GM18519 (cell line): Measurements from ENCODE around the gene RBM10.

Experiments
- ATAC-seq: cut with Tn5 transposase; IDR thresholded peaks from one replicate; pipeline ENCODE4 v1.9.1; 2021; ENCODE audit warnings: mild to moderate bottlenecking, moderate library complexity; ENCODE audit not compliant: unreplicated experiment, low FRiP score

Gene RBM10

DNA sequence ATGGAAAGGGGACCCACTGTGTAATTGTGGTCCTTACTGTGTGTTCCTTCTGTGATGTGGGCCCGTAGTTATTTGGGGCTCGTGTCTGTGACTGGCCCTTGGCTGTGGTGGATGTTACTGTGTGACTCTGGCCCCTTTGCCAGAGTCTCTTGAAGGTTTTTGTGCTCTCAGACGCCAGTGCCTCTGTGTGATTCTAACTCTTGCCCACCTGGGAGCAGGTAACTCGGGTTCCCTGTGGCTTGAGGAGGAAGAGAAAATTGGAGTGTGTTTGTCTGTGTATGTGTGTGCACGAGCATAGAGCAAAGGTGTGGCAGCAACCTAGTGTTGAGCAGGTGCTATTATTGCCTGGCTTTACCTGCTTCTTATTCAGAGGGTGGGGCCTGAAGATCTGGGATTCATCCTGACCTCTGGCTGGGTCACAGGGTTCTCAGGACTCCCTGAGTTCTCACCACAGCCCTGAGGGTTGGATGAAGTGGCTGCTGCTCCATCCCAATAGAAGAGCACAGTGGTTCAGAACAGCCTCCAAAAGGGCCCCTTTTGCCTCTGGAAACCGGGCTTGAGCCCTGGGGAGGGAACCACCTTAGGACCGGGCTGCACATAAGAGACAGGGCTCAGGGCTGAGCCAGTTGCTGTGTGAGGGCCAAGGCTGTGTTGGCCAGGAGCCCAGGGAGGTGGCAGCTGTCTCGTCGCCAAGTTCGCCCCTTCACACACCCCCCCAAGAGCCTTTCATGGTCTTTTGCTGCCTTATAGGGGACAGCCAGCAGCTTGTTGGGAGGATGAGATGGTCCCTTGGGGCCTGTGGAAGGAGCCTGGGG lies 1.3 kb downstream of the RBM10 start:
- no peak for ATAC-seq

DNA sequence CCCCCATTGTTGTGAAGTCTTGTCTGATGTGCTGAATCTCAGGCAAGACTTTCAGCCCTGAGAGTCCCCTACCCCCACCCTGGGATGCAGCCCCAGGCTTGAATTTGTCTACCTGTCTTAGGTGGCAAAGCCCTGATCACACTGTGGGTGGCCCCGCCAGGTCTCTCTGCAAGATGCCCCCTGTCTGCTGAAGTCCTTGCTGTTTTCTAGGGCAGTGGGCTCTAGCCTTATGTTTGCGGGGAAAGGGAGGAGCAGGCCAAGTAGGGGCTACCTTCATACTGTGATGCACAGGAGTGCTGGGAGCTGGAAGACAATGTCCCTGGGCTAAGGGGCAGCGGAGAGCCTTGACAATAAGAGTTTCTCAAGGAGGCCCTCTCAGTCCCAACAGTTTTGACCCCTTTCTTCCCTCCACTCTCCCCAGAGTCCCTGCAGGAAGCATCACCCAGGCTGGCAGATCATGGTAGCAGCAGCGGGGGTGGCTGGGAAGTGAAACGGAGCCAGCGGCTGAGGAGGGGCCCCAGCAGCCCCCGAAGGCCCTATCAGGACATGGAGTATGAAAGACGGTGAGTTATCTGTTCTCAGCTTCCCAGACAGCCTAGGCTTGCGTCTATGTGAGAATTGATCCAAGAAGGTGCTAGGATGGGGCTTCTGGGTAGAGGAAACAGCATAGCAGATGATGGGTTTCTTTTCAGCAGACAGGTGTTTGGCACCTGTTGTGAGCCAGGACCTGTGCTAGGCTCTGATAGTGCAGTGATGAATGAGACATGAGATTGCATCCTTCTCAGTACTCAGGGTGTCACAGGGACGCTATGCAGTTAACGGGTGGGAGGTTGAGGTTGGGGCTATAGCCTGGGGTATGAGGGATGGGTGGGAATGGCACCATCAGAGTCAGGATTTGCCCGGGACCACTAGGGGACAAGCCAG lies 2.2 kb downstream of the RBM10 start:
- no peak for ATAC-seq

DNA sequence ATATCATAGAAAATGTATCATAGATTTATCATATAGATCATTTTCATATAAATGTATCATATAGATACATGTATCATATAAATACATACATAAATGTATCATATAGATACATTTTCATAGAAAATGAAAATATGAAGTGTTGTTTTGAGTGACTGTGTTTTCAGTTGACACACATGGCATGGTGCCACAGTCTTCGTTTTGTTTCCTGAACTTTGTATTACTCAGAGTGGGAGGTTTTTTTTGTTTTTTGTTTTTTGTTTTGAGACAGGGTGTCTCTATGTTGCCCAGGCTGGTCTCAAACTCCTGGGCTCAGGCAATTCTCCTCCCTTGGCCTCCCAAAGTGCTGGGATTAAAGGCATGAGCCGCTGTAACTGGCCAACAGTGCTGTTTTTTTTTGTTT lies 3.9 kb downstream of the RBM10 start:
- no peak for ATAC-seq

DNA sequence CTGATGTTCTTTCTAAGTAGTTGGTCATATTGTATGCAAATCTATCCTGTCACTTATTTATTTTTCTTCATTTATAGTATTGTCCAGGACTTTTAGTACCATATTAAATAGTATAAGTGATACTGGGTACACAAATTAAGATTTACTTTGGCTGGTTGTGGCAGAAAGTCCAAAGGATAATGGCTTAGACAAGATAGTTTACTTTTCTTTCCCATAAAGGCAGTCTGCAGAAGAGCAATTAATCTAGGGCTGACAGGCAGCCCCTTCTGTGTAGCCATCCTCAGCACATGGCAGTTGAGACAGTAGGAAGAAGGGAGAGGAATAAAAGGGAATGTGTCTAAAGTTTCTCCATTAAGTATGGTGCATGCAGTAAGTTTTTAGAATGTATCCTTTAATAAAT lies 6.4 kb downstream of the RBM10 start:
- ATAC-seq: no peak

DNA sequence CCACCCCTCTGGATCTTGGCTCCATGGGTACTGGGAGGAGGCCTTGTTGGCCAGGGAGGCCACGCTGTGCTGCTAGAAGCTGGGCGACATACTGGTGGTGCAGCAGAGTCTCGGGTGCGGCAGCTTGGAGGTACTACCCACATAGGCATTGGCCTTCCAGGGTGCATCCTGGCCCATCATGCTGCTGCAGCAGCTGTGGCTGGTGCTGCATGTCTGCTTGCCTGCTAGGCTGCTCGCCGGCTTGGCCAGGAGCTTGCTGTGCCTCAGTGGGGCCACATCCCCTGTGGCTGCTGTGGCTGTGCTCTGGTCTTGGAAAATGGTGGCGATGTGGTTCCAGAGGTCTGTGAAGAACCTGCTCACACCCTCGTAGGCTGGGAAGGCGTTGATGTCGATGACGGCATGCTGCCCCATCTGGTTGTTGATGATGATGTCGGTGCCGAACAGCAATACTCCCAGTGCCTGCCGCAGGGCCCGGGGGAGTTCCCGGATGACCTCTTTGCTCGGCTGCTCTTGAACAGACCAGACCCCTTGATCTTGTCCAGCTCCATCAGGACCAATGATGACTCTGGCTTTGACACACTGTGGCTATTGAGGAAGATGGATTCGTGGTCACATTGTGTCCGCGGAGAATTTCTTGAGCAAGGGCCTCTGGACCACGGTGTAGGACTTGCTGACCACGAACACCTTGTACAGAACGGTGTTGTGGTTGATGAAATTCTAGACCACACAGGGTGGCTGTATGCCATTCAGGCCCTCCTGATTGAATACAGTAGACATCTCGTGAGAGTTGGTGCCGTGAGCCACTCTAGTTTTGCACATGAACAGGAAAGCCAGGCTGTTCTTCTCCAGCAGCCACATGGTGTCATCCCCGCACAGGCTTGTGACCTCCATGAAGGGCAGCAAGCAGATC lies 11.8 kb downstream of the RBM10 start:
- no peak for ATAC-seq

DNA sequence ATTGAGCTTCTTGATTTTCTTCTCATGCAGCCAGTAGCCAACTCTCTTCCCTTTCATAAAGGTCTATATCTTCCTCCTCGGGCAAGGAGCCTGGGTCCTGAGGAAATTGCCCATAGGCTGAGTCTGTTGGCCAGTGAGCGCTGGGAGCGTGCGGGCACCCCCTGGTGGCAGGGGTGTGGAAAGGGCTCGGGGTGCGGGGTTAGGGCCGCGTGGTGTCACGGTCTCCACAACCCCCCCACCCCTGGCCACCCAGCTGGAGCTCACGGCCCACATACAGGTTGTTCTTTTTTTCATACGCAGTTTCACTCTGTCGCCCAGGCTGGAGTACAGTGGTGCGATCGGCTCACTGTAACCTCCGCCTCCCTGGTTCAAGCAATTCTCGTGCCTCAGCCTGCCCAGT lies 13.1 kb downstream of the RBM10 start:
- no peak for ATAC-seq

DNA sequence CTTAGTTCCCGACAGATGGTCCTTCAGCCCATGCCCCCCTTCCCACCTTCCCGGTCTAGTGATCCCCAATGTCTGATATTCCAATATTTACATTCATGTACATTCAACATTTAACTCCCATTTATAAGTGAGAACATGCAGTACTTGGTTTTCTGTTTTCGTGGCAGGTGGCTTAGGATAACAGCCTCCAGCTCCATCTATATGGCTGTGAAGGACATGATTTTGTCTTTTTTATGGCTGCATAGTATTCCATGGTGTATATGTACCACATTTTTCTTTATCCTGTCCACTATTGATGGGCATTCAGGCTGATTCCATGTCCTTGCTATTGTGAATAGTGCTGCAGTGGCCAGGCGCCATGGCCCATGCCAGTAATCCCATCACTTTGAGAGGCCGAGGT lies 13.8 kb downstream of the RBM10 start:
- no peak for ATAC-seq

DNA sequence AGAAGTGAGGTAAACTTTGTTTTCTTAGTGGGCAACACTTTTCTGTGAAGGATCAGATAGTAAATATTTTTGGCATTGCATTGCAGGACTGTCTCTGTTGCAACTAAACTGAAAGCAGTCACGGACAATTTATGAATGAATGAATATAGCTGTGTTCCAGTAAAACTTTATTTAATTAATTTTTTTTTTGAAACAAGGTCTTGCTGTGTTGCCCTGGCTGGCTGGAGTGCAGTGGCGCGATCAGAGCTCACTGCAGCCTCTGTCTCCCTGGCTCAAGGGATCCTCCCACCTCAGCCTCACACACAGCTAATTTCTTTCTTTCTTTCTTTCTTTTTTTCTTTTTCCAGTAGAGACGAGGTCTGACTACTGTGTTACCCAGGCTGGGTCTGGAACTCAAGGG lies 15.8 kb downstream of the RBM10 start:
- no peak for ATAC-seq

DNA sequence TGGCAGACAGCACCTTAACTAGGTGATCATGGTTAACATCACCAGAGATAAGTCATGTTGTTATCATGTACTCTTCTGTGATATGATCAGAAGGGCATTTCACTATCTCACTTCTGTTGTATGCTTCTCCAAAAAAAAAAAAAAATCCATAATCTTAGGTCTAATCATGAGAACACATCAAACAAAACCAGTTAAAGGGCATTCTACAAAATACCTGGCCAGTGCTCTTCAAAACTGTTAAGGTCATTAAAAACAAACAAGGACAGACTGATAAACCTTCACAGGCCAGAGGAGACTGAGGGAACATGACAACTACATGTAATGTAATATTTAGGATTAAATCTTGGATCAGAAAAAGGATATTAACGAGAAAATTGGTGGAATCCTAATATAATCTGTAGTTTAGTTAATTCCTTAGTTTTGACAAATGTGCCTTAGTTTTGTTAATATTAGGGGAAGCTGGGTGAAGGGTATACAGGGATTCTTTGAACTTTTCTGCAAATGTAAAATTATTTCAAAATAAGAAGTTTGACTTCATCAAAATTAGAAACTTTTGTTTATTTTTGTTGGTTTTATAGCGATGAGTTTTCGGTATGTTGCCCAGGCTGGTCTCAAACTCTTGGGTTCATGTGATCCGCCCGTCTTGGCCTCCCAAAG lies 18.0 kb downstream of the RBM10 start:
- ATAC-seq: no peak

DNA sequence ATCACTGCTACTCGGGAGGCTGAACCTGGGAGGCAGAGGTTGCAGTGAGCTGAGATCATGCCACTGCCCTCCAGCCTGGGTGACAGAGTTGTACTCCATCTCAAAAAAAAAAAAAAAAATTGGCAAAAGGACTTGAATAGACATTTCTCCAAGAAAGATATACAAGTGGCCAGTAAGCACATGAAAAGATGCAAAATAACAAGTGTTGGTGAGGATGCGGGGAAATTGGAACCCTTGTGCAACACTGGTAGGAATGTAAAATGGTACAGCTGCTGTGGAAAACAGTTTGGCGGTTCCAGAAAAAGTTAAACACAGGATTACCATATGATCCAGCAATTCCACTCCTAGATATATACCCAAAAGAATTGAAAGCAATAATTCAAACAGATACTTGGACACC lies 19.4 kb downstream of the RBM10 start:
- no peak for ATAC-seq

DNA sequence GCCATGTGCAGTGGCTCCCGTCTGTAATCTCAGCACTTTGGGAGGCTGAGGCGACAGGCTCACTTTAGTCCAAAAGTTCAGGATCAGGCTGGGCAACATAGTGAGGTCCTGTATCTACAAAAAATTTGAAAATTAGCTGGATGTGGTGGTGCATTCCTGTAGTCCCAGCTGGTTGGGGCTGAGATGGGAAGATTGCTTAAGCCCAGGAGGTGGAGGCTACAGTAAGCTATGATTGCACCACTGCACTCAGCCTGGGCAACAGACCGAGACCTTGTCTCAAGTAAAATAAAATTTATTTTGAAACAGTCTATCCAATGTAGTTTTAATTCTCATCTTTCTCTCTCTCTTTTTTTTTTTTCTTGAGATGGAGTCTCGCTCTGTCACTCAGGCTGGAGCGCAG lies 21.1 kb downstream of the RBM10 start:
- ATAC-seq: no peak

DNA sequence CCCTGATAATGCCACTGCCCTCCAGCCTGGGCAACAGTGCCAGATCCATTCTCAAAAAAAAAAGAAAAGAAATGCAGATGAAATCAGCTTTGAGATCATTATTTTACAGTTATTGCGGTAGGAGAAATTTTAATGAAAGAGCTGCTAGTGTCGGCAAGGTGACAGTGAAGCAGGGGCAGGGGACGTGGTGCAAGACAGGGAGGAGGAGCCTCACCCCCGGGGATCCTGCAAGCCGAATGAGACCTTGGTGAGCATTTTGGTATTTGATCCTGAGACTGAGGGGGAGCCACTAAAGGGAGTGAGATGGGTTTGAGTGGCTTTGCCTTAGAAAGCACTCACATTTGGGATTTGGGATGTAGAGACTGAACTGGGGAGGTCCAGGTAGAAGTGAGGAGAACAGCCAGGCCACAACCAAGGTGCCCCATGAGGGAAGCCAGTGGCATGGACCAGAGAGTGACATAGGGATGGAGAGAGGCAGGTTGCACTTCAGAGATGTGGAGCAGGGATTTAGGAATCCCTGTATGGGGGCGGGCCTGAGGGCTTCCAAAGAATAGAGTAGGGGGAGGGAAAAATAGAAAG lies 23.6 kb downstream of the RBM10 start:
- no peak for ATAC-seq

DNA sequence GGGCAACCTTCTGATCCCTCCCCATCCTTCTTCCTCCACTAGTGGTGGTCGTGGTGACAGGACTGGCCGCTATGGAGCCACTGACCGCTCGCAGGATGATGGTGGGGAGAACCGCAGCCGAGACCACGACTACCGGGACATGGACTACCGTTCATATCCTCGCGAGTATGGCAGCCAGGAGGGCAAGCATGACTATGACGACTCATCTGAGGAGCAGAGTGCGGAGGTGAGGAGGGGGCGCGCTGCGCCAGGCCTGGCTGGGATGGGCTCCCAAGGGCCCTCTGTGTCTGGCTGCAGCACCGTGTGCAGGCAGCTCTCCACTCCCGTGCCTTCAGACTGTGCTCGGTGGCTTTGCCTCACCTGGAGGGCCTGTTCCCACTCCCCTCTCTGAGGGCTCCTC lies 24.3 kb downstream of the RBM10 start:
- no peak for ATAC-seq

DNA sequence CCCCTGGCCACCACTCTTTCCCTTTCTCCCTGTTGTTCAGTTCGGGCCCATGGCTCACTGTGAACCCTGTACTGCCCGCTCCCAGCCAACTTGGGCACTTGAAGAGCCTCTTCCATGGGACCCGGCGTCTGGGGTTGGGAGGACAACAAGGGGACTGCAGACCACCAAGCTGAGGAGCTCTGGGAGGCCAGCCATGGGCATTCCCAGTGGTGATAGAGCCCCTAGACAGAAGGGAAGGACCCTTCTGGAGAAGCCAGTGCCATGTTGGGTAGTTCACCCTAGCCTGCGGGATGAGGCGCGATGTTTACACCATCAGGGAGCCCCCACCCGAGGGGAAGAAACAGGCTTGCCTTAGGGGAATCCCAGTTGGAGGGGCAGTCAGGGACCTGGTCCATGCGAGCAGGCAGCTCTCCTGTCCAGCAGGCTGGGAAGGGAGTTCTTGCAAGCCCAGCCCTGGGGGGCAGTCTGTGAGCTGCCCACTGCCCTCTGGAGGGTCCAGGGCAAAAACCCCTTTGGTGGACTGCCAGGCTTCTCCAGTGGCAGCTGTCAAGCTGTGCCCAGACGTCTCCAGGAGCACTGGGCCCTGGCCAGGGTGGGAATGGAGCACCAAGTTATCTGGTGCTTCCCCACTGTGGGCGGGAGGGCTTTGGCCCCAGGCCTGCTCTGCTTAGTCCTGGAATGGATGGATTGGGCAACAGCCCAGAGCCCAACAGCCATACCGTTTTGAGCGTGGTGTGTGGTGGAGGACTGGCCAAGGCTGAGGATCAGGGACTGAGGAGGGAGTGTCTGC lies 24.9 kb downstream of the RBM10 start:
- no peak for ATAC-seq

DNA sequence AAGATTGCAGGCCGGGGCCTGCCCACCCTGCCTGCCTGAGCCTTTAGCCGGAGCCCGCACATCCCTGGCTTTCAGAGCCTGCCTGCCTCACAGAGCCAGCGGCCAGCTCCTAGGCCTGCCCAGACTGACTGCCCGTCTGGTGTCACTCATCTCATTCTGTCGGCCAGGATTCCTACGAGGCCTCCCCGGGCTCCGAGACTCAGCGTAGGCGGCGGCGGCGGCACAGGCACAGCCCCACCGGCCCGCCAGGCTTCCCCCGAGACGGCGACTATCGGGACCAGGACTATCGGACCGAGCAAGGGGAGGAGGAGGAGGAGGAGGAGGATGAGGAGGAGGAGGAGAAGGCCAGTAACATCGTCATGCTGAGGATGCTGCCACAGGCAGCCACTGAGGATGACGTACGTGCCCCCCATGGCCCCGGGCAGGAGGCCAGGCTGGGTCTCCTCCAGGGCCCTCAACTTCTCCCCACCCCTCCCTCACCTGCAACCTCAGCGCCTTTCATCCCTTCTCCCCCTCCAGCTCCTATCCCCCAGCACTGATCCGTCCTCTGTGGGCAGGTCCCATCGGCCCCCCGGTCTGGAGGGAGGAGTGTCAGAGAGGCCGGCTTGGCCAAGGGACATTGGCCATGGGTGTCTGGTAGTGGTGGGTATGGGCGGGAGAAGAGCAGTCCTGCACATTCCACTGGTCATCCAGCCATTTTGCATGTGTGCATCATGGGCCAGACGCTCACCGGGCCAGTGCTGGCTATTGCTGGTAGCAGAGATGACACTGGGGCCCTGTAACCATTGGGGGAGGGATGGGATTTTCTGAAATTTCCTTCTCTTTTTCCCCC lies 26.1 kb downstream of the RBM10 start:
- no peak for ATAC-seq

DNA sequence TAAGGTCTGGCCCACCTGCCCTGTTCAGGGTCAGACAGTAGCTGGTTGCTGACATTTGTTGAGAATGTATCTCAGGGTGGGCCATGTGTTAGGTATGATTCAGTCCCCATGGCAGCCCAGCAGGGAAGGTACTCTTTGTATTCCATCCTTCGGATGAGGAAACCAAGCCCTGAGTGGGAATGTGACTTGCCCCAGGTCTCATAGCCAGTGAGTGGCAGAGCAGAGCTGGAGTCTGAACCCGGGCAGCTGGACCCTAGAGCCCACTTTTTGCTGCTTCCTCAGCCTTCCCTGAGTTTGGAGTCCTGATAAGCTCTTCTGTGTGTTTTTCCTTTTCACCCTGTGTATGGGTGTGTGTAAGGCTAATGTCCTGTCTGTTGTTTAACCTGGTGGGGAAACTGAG lies 27.0 kb downstream of the RBM10 start:
- no peak for ATAC-seq

DNA sequence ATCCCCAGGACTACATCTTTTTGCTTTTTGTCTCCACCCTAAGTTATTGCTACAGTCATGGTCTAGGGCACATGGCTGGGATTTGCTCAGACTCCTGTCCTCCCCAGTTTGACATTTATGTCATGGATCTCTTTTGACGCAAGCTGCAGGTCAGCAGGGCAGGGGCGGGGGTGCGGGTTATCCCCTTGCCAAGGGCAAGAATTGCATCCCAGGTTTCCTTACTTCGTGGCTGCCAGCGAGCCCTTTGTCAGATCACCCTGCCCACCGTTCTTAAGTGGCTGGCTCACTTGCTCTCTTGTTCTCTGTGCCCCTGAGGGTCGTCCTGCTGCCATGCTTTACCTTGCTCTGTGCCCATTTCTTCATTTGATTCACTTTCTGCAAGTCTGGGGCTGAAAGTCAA lies 27.5 kb downstream of the RBM10 start:
- no peak for ATAC-seq
